ENCODE data around the gene IFT122.
A peak's percentile ranks its signal among the peaks of the same experiment; 100 is the strongest.

Gene IFT122

DNA sequence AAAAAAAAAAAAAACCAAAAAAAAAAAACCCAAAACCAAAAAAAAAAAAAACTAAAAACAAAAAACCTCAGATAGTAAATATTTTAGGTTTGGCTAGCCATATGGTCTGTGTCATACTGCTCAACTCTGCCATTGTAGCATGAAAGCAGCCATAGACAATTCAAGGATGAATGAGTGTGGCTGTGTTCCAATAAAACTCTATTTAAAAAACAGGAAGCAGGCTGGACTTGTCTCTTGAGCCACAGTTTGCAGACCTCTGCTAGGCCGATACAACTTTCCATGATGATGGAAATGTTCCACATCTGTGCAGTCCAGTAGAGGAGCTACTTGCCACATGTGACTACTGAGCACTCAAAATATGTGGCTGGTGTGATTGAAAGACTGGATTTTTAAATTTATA, 22.7 kb upstream of the IFT122 start:
- no peak for DNase-seq

DNA sequence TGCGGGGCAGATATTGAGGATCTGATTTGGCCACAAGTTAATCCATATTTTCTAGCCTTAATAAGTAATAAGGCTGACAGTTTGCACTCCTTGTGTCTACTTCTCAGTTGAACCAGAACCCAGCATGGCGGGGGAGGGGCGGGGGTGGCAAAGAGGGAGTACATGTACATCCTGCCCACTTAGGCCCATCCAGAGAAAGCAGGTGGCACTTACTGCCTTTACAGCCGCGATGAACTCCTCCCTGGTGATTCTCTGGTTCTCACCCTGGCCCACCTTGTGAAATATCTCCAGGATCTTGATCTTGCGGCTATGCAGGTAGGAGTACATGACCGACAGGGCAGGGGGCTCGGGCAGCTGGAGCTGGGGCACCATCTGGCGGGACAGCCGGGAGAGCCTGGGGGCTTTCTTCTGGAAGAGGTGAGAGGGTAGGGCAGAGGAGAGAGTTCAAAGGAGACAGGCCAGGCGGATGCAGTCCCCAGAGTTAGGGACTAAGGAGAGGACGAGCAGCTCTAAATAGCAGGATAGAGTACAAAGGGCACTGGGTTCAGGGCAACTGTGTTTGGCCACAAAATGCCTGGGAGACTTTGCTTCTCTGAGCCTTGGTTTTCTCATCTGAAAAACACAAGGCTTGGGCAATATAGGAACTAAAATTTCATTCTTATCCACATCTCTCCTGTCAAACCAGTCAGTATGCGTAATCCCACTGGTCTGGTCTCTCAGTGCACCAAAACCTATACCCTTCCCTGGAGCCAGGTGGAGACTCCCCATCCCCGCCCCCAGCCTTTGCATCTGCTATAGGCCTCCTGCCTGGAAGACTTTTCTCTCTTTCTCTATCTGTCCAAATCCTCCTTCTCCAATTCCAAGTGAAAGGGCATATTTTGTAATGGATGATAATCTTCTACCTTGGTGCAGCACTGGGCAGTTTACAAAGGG, 21.7 kb upstream of the IFT122 start:
- no peak for DNase-seq

DNA sequence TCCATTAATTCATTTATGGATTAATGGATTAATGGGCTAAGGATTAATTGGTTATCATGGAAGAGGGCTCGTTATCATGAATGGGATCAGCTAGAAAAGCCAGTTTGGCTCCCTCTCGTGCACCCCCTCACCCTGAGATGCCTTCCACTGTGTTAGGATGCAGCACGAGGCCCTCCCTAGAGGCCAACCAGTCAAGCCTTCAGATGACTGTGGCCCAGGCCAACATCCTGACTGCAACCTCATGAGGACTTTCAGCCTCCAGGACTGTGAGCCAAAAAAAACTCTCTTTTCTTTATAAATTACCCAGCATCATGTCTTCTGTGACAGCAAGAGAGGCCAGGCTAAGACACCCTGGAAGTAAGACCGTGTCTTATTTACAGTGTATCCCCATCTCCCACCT, 20.5 kb upstream of the IFT122 start:
- no peak for DNase-seq

DNA sequence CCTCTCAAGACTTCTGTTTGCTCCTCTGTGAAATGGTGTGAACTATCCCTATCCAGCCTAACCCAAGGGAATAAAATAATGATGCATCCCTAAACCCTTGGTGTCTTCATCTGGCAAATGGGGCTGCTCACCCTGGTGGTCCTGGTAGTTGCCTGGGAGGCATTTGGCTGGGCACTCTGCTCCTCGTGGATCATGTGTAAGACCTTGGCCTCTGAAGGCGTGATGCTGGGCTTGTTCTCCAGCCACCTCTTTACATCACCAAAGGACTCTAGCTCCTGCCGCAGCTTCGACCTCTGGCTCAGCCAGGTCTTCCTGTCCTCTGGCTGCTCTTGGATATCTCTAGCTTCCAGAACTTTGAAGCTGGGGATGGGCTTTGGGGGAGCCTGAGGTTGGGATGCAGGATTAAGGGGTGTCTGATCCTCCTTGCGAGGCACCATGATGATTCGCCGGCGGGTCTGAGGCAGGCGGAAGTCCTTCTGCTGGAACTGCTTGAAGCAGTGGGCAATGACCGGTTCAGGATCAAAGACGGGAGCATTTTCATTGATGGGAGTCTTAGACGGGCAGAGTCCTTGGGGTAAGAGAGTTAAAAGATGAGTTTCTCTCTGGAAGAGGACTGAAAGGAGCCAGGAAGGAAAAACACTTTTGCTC, 18.7 kb upstream of the IFT122 start:
- DNase-seq = no peak

DNA sequence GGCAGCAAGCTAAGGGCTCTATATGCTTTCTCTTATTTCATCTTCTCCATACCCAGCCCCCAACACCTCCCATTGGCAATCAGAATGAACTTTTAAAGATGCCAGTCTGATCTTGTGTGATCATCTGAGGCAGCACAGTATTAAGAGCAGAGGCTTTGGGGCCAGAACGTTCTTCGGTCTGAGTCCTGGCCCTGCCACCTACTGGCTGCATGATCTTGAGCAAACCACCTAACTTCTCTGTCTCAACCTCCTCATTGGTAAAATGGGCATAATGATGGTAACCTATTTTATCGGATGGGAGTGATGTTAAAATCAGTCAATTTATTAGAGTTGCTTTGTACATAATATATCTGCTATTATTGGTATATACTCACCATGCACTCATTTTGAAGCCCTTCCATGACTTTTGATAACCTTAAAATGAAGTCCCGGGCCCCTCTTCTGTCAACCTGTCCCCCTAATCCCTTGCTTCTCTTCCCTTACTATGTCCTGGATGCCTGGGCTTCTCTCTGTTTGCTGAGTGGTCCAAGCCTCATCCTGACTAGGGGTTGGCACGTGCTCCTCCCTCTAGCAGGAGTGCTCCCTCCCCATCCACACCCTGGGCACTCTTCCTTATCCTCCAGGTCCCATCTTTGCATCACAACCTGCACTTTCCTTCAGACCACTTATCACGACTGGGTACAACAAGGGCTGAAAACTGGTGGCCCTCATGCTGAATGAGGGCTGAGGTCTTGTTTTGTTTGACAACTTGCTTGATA, 17.9 kb upstream of the IFT122 start:
- DNase-seq = no peak

DNA sequence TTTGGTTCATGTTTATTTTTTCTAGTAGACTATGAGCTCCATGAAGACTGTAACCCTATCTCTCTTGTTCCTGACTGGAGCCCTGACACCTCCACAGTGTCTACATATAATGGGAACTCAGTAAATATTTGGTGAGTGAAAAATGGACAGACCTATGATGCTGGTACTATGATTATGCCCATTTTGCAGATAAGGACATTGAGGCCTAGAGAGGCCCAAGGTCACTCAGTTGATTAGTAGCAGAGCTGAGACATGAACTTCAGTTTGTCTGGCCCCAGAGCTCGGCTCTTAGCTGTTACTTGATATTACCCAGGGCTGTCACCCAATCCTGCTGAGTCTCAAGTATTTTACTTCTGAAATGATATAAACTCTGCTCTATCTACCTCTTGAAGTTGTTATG, 17.1 kb upstream of the IFT122 start:
- DNase-seq = no peak

DNA sequence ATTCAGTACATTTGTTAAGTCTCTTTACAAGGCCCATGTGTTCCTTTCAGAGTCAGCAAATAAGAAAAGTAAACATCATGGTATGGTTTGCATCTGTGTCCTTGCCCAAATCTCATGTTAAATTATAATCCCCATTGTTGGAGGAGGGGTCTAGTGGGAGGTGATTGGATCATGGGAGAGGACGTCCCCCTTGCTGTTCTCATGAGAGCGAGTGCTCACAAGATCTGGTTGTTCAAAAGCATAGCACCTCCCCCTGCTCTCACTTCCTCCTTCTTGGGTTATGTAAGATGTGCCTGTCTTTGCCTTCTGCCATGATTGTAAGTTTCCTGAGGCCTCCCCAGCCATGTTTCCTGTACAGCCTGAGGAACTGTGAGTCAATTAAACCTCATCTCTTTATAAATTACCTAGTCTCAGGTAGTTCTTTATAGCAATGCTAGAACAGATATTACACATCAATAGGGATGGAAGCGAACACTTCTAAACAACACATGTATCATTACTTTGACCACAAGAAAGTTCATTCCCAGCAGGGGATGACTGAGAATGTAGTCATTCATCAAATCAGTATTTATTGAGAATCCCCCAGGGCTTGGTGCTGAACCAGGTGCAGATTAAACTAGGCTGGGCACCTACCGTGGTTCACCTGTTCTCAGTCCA, 15.7 kb upstream of the IFT122 start:
- DNase-seq = no peak

DNA sequence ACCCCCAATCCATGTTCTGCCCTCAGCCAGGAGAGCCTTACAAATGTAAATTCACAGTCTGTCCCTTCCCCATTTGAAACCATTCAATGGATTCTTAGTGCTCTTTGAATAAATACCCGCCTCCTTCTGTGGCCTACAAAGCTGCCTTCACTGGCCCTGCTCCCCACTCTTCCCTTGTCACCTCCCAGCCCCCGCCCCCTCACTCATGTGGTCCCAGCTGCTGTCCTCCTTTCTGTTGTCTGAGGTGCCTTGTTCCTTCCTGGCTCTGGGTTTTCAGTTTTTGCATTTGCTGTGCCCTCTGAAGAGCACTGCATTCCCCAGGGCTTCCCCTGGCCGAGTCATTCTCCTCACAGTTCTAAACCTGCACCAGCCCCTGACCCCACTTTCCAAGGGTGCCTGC, 14.8 kb upstream of the IFT122 start:
- DNase-seq = no peak

DNA sequence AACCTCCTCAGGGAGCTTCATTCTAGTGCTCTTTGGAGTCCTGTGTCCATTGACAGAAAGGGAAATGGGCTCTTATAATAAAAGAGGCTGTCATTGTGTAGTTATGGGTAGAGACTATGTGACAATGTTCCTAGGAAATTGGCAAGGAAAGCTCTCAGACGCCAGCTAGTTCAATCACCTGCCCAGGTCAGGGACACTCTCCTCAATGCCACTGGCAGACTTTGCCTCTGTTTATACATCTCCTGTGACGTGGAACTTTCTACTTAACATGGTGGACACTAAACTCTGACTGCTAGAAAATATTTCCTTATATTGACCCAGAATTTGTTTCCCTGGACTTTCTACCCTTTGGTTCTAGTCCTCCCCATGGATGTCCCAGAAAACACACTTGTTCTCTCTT, 14.4 kb upstream of the IFT122 start:
- DNase-seq = no peak

DNA sequence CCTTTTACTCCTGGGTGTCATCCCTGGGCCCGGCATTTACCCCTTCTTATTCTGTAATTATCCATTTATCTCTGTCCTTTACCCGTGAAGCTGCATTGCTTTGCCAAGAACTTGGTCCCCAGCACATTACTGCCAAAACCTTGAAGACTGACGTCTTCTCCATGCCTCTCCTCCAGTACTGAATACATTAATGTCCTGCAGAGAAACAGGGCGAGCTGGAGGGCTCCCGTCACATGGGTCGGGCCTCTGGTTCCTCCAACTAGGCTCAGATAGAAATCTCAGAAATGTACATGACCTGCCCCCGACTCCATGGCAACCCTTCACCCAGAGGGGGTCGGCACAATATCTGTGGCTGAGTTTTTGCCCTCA, 12.0 kb upstream of the IFT122 start:
- DNase-seq = no peak

DNA sequence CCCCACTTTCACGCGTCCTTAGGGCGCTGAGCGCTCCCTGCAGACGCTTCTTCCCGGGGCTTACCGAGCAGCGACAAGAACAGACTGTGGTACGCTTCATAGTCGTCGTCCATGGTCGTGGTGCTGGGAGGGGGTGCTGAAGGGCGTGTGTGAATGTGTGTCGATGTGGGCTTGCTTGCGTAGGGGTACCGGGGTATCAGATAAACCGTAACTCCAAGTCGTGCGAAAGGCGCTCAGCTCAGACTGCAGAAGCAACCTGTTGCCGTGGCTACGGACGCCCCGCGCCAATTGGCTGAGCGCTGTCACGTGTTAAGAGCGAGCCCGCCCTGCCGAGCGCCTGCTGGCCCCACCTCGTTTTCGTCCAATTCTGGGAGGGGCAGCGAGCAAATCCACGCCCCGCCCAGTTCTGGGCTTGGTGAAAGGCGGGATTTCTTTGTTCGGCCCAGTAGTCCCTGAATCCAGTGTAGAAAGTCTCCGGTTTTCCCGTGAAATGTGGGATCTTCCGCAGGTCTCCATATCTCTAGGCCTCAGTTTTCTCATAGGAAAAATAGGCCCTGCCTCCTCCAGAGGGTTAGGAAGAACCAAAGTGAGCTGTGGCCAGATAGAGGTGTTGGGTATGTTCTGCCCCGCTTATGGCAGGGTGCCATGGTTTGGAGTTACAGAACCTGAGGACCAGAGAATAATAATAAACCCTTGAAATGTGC, 11.5 kb upstream of the IFT122 start, which contains the start of gene EFCAB12:
Gene EFCAB12, minus strand, starts transcription at position 261 of the 704 bp plus-strand sequence. Its CDS starts 148 bp downstream, at position 113.
- DNase-seq = peak; percentile 76 to 89

DNA sequence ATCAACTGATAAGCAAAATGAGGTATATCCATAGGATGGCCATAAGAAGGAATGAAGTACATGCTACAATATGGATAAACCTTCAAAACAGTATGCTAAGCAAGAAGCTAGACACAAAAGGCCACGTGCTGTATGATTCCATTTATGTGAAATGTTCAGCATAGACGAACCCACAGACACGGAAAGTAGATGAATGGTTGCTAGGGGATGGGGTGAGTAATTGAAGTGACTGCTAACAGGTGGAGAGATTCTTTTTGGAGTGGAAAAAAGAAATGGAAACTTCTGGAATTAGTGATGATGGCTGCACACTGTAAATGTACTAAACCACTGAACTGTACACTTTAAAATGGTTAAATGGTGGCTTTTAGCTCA, 11.0 kb upstream of the IFT122 start:
- DNase-seq = no peak

DNA sequence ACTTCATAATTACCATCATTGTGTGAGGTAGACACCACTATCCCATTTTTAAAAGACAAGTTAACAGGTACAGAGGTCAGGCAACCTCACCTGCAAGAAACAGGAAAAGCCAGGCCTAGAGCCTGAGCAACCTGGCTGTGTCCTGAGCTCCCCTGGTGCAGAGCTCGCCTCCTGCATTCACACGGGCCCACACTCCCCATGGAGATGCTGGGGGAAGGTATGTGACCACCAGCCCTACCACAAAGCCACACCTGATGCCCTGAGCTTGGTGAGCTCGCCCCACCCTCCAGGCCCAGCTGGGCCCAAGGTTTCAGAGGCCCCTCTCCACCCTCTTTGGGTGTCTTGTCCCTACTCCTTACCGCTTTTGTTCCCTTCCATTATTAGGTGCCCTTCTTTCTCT, 10.4 kb upstream of the IFT122 start:
- DNase-seq = no peak

DNA sequence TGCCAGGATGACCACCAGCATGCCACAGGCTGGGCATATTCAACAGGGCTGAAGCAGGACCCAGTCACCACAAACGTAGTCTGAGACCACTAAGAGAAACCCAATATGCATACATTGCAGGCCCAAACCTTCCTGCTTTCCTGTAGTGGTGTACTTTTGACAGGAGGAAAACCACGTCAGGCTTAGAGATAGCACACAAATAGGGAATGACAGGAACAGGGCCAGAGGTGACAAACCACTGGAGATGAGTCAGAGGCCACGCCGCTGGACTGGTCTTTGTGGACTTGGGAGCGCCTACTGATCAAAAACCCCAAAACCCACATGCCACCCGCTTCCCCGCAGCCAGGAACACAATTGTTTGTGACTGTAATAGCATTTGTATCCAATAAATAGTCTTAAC, 8.0 kb upstream of the IFT122 start:
- DNase-seq = no peak

DNA sequence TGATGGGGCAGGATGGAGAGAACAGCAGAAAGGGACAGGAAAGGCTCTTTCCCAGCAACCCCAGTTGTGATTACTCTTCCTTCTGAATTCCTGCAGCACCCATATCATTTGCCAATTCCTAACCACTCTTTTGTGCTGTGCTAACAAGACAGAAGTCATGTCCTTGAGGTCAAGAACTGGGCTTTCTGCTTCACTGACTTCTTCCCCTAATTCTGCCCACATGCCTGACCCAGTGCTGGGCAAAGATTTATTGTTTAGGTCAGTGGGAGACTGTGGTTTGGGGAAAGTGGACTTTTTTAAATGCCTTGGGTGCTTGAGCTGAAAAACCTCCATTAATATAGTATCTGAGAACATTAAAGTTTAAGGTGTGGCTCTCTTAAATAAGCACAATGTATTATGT, 7.4 kb upstream of the IFT122 start:
- no peak for DNase-seq

DNA sequence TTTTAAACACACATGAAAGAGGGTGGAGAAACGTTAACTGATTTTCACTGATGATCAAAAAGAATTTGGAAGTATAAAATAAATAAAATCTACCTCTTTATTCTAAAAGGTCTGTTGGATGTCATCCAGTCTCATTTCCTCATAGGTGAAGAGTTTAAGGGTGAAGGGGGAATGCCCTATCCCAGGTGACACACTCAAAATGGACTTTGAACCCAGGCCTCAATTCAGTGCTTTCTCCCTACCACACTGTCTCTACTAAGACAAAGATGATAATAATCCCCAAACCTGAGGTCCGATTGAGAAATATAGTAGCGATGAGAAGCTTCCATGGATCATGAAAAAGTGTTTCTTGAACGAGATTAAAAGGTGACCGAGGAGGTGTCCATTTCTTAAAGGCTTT, 6.5 kb upstream of the IFT122 start:
- no peak for DNase-seq

DNA sequence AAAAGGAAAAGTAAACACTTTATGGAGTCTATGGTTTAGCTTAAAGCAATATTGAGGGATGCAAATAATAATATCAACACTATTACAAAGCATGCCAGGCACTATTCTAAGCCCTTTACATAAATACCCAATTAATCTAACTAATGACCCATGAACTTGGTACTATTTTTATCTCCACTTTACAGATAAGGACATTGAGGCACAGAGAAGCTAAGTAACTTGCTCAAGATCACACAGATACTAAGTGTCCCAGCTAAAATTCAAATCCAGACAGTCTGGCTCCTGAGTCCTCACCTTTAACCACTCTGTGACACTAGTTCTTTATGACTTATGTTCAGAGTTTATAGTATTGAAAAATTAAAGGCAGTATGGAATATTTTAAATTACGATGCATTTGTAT, 5.9 kb upstream of the IFT122 start:
- no peak for DNase-seq

DNA sequence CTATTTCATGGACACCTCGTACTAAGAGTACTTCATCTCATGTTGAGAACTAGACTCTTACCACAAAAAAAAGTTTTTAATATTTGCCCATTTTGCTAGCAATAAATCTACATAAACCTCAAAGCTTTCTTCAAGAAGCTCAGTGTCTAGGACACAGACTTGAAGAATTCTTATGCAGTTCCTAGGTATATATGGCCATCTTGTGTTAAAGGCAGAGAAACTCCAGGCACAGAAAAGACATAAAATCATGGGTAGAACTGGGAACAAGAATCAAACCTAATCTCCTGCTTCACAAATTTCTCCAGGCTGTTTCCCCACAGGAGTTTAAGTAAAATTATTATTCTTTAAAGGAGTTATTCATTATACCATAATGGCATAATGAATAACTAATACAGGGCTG, 4.7 kb upstream of the IFT122 start:
- DNase-seq = no peak

DNA sequence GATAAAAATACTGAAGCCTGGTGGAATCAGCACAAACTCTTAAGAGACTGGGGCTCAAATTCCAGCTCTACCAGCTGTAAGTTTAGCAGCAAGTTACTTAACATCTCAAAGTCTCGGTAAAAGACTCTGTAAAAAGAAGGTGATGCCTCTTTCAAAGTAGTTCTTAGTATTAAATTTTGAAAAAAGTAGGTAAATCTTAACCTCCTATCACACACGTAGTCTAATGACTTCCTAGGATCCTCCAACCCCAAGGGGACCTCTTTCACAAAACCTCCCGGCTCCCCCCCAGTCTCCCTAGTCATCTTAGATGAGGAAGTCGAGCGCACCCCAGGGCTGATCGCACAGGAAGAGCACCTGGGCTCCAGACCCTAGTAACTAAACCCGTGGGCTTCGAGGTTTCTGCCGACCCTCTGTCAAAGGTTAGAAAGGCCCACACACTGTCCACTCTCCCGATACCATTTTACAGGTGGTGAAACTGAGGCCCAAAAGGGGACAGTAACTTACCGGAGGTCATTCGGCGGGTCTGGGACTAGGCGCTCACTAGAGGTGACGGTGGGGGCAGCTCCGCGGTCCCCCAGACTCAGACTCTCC, 703 bp upstream of the IFT122 start:
- no peak for DNase-seq

DNA sequence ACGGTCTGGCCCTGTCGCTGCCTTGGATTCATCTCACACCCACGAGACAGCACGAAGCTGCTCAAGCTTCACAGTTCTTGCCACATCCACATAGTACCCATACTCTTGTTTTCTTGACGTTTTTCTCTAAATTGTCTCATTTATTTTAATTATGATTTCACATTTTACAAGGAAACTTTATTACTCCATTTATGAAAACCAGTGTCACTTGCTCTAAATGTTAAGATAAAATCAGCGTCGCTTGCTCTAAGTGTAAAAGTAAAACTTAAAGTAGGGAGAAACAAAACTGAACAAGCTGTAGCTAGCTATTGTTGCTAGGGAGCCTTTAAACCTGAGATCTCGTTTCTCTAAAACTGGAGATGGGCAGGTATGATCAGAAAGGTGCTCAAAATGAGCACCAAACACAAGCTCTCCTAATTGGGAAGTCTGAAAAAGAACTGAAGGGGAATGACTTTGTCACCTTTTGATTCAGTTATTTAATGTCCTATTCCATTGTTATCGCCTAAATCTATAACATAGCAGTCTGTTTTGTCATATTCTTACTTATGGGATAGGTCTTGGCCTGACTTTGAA, 680 bp downstream of the IFT122 start:
- DNase-seq = no peak

DNA sequence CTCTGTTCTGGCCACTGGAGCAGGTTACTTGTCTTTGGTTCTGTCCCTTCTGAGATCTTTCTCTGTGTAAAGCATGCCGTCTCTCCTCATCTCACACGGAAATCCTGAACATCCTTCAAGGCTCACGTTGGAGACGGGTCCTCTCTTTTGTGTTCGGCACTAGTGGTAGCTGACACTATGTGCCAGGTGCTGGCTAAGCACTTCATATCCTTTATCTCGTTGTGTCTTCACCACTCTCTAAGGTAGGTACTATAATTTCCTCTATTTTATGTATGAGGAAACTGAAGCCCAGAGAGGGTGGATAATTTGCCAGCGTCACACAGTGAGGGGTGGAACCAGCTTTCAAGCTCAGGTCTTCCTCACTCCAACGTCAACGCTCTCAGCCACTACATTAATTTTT, 1.2 kb downstream of the IFT122 start:
- DNase-seq = no peak

DNA sequence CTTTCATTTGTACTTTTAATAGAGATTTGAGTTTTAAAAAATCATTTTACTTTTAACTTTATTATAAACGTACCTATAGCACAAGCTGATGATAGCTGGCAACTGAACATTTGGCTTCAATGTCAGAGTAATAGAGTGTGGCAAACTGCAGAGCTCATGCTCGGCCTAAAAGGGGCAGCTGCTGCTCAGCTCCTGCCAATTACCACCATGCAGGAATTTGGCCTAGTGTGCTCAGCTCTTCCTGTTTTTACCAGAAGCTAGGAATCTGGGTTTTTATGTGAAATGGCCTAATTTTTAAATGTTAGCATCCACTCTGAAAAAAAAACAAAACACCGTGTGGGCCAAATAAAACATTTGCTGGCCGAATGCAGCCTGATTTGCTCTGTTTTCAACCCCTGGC, 1.8 kb downstream of the IFT122 start:
- peak; percentile 79 to 80 for DNase-seq
